Measurements from ENCODE around the gene PDGFRB. TPM values are rescaled to one million over a fixed set of nuclear protein-coding genes. Genes with fewer than 3 reads are reported as not detected.

Gene PDGFRB
- total and polyA plus RNA-seq, 10 of the 15 experiments (the other 5 are each of a cell fraction or from before 2014, with no cell fraction given) = 0.02 to 3.0 (median 1.0) TPM

DNA sequence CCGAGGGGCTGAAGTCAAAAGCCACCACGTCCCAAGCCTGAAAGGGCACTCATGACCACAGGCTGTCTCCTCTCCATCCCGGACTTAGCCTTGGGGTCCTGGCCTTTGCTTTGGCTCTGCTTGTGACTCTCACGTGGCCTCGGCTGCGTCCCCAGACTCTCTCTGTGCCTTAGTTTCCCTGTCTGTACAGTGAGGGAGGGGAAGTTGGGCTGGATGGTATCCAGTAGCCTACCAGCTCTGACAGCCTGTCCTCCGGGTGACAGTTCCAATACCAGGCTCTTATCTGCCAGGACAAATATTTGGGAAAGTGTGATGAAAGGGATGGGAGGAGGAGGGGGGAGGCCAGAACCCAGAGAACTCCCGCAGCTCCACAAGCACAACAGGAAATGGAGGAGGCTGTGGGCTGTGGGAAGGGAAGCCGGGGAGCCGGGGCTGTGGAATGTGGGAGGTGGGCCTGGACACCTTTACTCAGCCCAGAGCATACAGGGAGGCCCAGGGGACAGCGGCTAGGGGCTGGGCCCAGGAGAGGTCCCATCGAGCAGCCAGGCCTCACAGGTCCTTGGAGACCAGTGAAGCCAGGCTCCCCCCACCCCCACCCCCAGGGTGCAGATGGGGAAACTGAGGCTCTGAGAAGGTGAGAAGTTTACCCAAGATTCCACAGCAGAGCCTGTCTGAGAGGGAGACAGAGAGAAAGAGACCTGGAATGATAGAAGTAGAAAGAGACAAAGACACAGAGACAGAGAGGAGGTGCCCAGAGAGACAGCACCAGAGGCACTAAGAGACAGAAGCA lies 18.3 kb downstream of the PDGFRB start:
- no peaks in the 10 kb centered on the region for H4K20me1 ChIP-seq (ENCODE audit: control insufficient read depth, insufficient read depth)
- intact Hi-C loops (cut with micrococcal nuclease; ENCODE audit: unreplicated experiment) (no loop called here), in situ Hi-C loops (cut with MboI) (no loop called here)
- H2AFZ ChIP-seq (ENCODE audit: control insufficient read depth, low read depth, low read length) = no peak overlapping the region
- no peaks in the 10 kb centered on the region for H3K9me3 ChIP-seq (replicated peaks; ENCODE audit: control insufficient read depth, insufficient read depth, low read length)
- no peak for FAIRE-seq
- H3K79me2 ChIP-seq (ENCODE audit: control insufficient read depth, insufficient read depth, low read length) = no peaks in the 10 kb centered on the region
- H3K4me1 ChIP-seq (ENCODE audit: control insufficient read depth, insufficient read depth, low read length) = no peaks in the 10 kb centered on the region
- CTCF ChIA-PET = interaction anchor here (0.7 kb wide), 1 partner anchor 21 kb away, joined by 3 read pairs; no protein-coding TSS in a partner anchor
- DNase-seq (ENCODE audit: low read depth, low spot score) = no peak
- H3K27ac ChIP-seq (ENCODE audit: control insufficient read depth, insufficient read depth) = no peak overlapping the region
- H3K4me3 ChIP-seq = no peak overlapping the region
- SMC1A ChIA-PET (ENCODE audit: uncharacterized antibody, unreplicated experiment) = no interaction called here
- no peaks in the 10 kb centered on the region for H3K27me3 ChIP-seq (replicated peaks in 1 of 2; ENCODE audit: control insufficient read depth in 2 of 2, insufficient read depth in 2 of 2, low read length in 1 of 2)
- WGBS (ENCODE audit: insufficient coverage, insufficient replicate concordance, low lambda C conversion rate, missing lambda C conversion rate) = 19% methylated on average over 12 of the region's 12 CpGs
- RAD21 ChIA-PET (ENCODE audit: unreplicated experiment) = interaction anchor here (0.6 to 1.2 kb wide), 2 partner anchors 22 to 81 kb away, joined by 3 to 4 read pairs; no protein-coding TSS in a partner anchor
- no peak overlapping the region for H3K4me2 ChIP-seq (ENCODE audit: control insufficient read depth, insufficient read depth)
- no TSS peak for BruUV-seq (replicated peaks)
- ATAC-seq = no peak
- H3K9ac ChIP-seq (ENCODE audit: control insufficient read depth, insufficient read depth, low read length) = no peak overlapping the region
- H3K36me3 ChIP-seq (ENCODE audit: control insufficient read depth in 2 of 2, insufficient read depth in 2 of 2, low read length in 1 of 2) = no peaks in the 10 kb centered on the region
- POLR2A ChIA-PET = interaction anchor here (0.9 to 1.1 kb wide), 2 partner anchors 19 kb away, joined by 3 read pairs; partner anchors contain the start of gene PDGFRB
- TF ChIP-seq TCF7 (IDR thresholded peaks at IDR 0.05; ENCODE audit: borderline replicate concordance) = no peak
- TF ChIP-seq EED (IDR thresholded peaks at IDR 0.05; ENCODE audit: low read depth) = no peak
- no peak for TF ChIP-seq ZSCAN29 (IDR thresholded peaks at IDR 0.05)
- TF ChIP-seq DPF2 (IDR thresholded peaks at IDR 0.05) = no peak
- TF ChIP-seq SMAD5 (IDR thresholded peaks at IDR 0.05; ENCODE audit: low read depth) = no peak
- TF ChIP-seq, protein P1, sequence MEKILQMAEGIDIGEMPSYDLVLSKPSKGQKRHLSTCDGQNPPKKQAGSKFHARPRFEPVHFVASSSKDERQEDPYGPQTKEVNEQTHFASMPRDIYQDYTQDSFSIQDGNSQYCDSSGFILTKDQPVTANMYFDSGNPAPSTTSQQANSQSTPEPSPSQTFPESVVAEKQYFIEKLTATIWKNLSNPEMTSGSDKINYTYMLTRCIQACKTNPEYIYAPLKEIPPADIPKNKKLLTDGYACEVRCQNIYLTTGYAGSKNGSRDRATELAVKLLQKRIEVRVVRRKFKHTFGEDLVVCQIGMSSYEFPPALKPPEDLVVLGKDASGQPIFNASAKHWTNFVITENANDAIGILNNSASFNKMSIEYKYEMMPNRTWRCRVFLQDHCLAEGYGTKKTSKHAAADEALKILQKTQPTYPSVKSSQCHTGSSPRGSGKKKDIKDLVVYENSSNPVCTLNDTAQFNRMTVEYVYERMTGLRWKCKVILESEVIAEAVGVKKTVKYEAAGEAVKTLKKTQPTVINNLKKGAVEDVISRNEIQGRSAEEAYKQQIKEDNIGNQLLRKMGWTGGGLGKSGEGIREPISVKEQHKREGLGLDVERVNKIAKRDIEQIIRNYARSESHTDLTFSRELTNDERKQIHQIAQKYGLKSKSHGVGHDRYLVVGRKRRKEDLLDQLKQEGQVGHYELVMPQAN (conservative IDR thresholded peaks at IDR 0.05) = no peak
- TF ChIP-seq PML (IDR thresholded peaks at IDR 0.05; ENCODE audit: low read length) = no peak
- TF ChIP-seq YBX1 (IDR thresholded peaks at IDR 0.05) = no peak
- TF ChIP-seq RAD21 (IDR thresholded peaks at IDR 0.05; ENCODE audit: insufficient read depth, low read depth, low read length) = no peak
- TF ChIP-seq ATF7 (IDR thresholded peaks at IDR 0.05; ENCODE audit: low read depth) = no peak
- TF ChIP-seq, protein P2, sequence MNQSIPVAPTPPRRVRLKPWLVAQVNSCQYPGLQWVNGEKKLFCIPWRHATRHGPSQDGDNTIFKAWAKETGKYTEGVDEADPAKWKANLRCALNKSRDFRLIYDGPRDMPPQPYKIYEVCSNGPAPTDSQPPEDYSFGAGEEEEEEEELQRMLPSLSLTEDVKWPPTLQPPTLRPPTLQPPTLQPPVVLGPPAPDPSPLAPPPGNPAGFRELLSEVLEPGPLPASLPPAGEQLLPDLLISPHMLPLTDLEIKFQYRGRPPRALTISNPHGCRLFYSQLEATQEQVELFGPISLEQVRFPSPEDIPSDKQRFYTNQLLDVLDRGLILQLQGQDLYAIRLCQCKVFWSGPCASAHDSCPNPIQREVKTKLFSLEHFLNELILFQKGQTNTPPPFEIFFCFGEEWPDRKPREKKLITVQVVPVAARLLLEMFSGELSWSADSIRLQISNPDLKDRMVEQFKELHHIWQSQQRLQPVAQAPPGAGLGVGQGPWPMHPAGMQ (IDR thresholded peaks at IDR 0.05; ENCODE audit: borderline replicate concordance) = no peak
- no peak for TF ChIP-seq MYB (IDR thresholded peaks at IDR 0.05; ENCODE audit: borderline replicate concordance, low read depth, low read length)
- no peak for TF ChIP-seq SREBF2 (IDR thresholded peaks at IDR 0.05; ENCODE audit: low read length)
- no peak for TF ChIP-seq MYC (IDR thresholded peaks at IDR 0.05; ENCODE audit: insufficient read depth, insufficient read length, insufficient replicate concordance, low read length, severe bottlenecking)
- TF ChIP-seq, protein P3, sequence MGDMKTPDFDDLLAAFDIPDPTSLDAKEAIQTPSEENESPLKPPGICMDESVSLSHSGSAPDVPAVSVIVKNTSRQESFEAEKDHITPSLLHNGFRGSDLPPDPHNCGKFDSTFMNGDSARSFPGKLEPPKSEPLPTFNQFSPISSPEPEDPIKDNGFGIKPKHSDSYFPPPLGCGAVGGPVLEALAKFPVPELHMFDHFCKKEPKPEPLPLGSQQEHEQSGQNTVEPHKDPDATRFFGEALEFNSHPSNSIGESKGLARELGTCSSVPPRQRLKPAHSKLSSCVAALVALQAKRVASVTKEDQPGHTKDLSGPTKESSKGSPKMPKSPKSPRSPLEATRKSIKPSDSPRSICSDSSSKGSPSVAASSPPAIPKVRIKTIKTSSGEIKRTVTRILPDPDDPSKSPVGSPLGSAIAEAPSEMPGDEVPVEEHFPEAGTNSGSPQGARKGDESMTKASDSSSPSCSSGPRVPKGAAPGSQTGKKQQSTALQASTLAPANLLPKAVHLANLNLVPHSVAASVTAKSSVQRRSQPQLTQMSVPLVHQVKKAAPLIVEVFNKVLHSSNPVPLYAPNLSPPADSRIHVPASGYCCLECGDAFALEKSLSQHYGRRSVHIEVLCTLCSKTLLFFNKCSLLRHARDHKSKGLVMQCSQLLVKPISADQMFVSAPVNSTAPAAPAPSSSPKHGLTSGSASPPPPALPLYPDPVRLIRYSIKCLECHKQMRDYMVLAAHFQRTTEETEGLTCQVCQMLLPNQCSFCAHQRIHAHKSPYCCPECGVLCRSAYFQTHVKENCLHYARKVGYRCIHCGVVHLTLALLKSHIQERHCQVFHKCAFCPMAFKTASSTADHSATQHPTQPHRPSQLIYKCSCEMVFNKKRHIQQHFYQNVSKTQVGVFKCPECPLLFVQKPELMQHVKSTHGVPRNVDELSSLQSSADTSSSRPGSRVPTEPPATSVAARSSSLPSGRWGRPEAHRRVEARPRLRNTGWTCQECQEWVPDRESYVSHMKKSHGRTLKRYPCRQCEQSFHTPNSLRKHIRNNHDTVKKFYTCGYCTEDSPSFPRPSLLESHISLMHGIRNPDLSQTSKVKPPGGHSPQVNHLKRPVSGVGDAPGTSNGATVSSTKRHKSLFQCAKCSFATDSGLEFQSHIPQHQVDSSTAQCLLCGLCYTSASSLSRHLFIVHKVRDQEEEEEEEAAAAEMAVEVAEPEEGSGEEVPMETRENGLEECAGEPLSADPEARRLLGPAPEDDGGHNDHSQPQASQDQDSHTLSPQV (IDR thresholded peaks at IDR 0.05) = no peak
- TF ChIP-seq RELA (IDR thresholded peaks at IDR 0.05; ENCODE audit: borderline replicate concordance, partially characterized antibody) = no peak
- no peak for TF ChIP-seq EGR1 (IDR thresholded peaks at IDR 0.05; ENCODE audit: borderline replicate concordance in 1 of 2, low read depth in 2 of 2, low read length in 2 of 2)
